HG03439 (cell line): Measurements from ENCODE around the gene PCDHA13.
"Not testable (repeated sequence)": the region's sequence is repeated elsewhere in the genome, so short reads cannot be mapped to it uniquely, and the experiment has no call there.

Experiments
- ATAC-seq: cut with Tn5 transposase; IDR thresholded peaks from one replicate; pipeline ENCODE4 v1.9.1; 2021; ENCODE audit warnings: mild to moderate bottlenecking, moderate library complexity; ENCODE audit not compliant: unreplicated experiment

The PCDHA13 gene

GRCh38 chr5:140868721-140869554, 13.0 kb upstream of the PCDHA13 start, which contains the start of gene PCDHA11:
Gene PCDHA11, plus strand, starts transcription at chr5:140868957. Its CDS starts 147 bp downstream, at chr5:140869104.
- ATAC-seq = no peak

GRCh38 chr5:140869555-140869886, 12.4 kb upstream of the PCDHA13 start:
- ATAC-seq = no peak

- no peak for ATAC-seq
Observed at GRCh38 chr5:140870221-140871201, 11.4 kb upstream of the PCDHA13 start.

- ATAC-seq = no peak
Observed at GRCh38 chr5:140875085-140876065, 6.5 kb upstream of the PCDHA13 start, which contains the start of gene PCDHA12. Gene PCDHA12, plus strand, starts transcription at chr5:140875308. Its CDS starts 165 bp downstream, at chr5:140875473.

- not testable (repeated sequence) for ATAC-seq
Observed at GRCh38 chr5:140876541-140877261, 5.2 kb upstream of the PCDHA13 start.

GRCh38 chr5:140877262-140877581, 4.7 kb upstream of the PCDHA13 start:
- no peak for ATAC-seq

GRCh38 chr5:140882591-140882899, 621 bp downstream of the PCDHA13 start:
- ATAC-seq = no peak

GRCh38 chr5:140883373-140883772, 1.4 kb downstream of the PCDHA13 start:
- no peak for ATAC-seq

- no peak for ATAC-seq
Observed at GRCh38 chr5:140883927-140884697, 2.2 kb downstream of the PCDHA13 start.

- no peak for ATAC-seq
Observed at GRCh38 chr5:140916325-140916724, 34.4 kb downstream of the PCDHA13 start.

GRCh38 chr5:140923601-140924000, 41.7 kb downstream of the PCDHA13 start:
- no peak for ATAC-seq

- ATAC-seq = no peak
Observed at GRCh38 chr5:140925806-140926442, 44.0 kb downstream of the PCDHA13 start, which contains the start of gene PCDHAC1. Gene PCDHAC1, plus strand, starts transcription at chr5:140926299. Its CDS starts 594 bp downstream, at chr5:140926893.

GRCh38 chr5:140926443-140927227, 44.7 kb downstream of the PCDHA13 start:
- ATAC-seq = no peak

GRCh38 chr5:140927228-140927573, 45.3 kb downstream of the PCDHA13 start:
- no peak for ATAC-seq
